ENCODE measurements around the gene CA14. TPM values are rescaled to one million over a fixed set of nuclear protein-coding genes. Genes with fewer than 3 reads are reported as not detected.

The CA14 gene
- total RNA-seq, 2 experiments from 2014 or later, result not detected

DNA sequence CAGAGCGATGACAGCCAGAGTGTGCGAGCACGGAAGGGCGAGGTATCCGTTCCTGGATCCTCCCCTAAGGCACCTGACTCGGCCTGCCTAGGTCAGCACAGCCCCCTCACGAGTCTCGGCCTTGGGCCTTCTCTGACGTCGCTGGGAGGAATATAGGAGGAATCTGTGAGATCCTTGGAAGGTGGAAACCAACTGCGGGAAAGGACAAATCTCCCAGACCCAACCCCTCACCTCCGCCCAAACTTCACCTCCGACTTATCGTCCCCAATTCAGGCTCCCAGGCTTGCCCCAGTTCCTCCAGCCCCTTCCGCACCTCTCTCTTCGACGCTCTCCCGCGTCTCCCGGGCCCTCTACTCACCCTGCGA is 10.7 kb downstream of the CA14 start:
- ChIA-PET CTCF (interaction anchor here (1.5 kb wide), 1 partner anchor 13 kb away, joined by 8 read pairs; no protein-coding TSS in a partner anchor), POLR2A (interaction anchor here (0.6 to 1.3 kb wide), 2 partner anchors 154 to 381 kb away, joined by 3 to 4 read pairs; a partner anchor contains a TSS)

DNA sequence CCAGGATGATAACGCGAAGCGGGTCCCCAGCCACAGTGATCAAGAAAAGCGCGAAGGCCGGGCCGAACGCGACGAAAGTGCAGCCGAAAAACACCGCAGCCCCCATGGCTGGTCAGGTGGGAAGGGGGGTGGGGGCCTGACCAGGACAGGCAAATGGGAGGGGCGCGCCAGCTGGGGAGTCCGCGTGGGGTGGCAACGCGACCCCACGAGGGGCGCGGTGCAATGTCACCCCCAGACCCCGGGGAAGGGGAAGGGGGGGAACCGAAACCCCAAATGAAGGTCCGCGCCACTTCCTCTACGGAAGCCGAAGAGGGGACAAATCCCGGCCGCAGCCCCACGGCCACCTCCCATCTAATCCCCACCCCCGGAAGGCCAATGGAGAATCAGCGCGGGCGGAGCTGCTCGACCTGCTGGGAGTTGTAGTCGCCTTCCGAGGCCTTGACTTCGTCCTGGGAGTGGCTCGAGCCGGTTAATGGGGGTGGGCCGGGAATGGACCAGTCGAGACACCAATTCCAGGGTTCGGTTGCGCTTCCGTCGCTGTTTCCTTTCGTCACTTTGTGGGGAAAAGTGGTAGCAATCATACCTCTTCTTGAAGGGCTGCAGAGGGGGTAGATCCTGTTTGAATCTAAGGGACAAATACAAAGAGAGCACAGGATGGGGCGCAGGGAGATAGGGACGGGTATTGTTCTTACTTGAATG is 11.3 kb downstream of the CA14 start, which contains the start of gene APH1A:
TSS of gene APH1A (minus strand) at position 312 of the 699 bp plus-strand sequence. CDS start at position 106, 206 bp downstream.
- POLR2A ChIA-PET, result interaction anchor here (0.5 to 1.3 kb wide), 6 partner anchors 33 to 381 kb away, joined by 3 to 5 read pairs (median 4); partner anchors contain the start of genes ANP32E and RPRD2
- CTCF ChIA-PET, result interaction anchor here (1.5 kb wide), 1 partner anchor 13 kb away, joined by 8 read pairs; no protein-coding TSS in a partner anchor

DNA sequence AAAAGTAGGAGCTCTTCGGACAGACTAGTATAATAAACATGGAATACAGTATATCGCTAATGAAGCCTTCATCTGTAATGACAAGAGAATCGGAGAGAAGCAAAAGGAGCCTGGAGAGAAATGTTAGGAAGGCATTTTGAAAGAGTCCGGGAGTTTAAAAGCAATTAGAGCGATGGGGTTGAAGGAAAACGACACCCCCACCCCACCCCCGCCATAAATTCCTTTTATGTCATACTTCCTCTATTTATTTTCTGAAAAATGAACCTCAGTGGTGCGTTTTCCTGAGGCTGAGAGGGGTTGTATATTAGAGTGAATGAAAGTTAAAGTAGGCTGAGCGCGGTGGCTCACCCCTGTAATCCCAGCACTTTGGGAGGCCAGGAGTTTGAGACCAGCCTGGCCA is 11.9 kb downstream of the CA14 start:
- CTCF ChIA-PET, result interaction anchor here (1.5 kb wide), 1 partner anchor 14 kb away, joined by 8 read pairs; no protein-coding TSS in a partner anchor
- POLR2A ChIA-PET, result interaction anchor here (0.5 to 1.3 kb wide), 5 partner anchors 34 to 382 kb away, joined by 3 to 5 read pairs (median 3); partner anchors contain the start of genes ANP32E and RPRD2

DNA sequence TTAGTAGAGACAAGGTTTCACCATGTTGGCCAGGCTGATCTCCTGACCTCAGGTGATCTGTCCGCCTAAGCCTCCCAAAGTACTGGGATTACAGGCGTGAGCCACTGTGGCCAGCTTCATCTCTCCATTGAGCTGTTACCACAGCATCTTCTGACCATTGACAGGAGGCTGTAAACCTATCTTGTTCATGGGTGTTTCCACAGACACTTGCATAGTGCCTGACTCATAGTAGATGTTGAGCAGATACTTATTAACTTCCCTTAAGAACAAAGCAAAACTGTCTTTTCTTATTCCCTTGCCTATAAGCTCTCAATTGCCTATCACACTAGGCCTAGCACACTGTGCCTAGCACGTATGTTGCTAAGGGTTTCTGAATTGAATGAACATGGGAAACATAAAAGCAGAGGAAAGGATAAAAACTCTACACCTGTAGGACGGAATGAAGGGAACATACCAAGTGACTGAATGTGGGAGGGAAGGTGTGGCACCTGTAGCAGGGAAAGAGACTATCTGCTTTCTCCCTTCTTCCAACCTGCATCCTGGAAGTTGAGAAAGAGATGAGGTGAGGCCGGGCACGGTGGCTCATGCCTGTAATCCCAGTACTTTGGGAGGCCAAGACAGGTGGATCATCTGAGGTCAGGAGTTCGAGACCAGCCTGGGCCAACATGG is 13.9 kb downstream of the CA14 start:
- POLR2A ChIA-PET, result no interaction called here
- CTCF ChIA-PET, result interaction anchor here (0.6 kb wide), 1 partner anchor 57 kb away, joined by 3 read pairs; no protein-coding TSS in a partner anchor

DNA sequence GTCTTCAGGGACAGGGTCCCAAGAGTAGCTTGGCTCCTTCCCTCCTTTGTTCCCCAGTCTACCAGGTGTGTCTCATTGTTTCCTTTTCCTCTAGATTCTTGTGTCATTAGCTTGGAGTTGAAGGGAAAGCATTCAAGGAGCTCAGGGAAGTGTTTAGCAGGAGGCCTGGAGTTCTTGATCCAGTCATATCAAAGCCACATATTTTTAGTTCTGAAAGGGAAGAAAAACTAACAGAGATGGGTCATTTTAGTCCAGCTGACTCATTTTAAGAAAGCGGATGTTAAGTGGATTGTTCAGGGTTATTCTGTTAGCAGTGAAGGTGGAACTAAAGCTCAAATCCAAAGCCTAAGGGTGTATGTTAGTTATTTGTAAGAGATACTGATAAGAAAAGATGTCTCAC is 15.7 kb downstream of the CA14 start:
- ChIA-PET CTCF (interaction anchor here (1.7 kb wide), 1 partner anchor 18 kb away, joined by 5 read pairs; no protein-coding TSS in a partner anchor), POLR2A (interaction anchor here (0.6 kb wide), 1 partner anchor 32 kb away, joined by 3 read pairs; no protein-coding TSS in a partner anchor)

DNA sequence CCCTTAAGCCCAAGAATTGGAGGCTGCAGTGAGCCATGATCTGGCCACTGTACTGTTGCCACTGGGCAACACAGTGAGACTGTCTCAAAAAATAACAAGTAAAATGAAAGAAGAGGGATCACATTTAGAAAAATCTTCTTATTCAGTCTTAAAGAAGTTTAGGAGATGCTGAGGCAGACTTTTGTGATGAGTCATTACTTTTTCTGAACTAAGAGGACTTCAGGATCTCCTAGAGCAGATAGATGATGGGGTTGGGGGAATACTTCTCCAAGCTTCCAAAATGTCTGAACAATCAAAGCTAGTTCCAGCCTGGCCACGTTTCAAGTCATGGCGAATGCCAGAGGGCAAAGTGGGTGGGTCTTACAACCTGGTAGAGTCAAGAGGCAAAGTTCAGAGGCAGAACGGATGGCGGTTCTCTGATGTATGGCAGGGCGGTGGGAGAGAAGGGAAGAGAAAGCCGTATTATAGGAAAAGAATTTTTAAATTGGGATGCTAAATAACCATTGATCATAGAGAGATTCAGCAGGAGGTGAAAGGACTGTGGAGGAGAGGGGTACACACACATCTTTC is 22.6 kb downstream of the CA14 start:
- CTCF ChIA-PET, result interaction anchor here (1.0 to 2.5 kb wide), 2 partner anchors 11 to 25 kb away, joined by 3 to 17 read pairs; no protein-coding TSS in a partner anchor
- POLR2A ChIA-PET, result interaction anchor here (1.1 kb wide), 1 partner anchor 42 kb away, joined by 3 read pairs; no protein-coding TSS in a partner anchor

DNA sequence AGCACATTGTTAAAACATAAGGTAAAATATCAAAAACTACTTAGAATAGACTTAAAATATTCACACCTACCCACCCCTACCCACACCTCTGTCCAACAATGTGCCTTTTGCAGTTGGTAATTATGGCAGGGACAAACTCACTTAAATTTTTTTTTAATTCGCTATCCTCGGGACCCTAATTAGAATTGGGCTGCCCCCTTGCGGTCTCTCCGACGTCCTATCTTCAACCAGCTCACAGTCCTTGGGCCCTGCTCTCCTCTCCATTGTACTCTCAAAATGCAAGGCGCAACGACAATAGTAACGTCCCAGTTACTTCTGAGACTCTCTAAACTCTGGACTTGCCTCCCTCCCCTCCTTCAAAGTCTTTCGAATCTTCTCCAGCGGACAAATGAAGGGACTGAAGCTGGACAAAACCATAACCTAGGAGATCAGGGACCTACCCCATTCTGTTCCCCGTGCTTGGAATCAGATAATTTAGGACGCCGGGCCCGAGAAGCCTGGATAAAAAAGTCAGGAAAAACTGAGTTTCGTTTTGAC is 23.7 kb downstream of the CA14 start:
- ChIA-PET CTCF (interaction anchor here (0.5 to 2.5 kb wide), 4 partner anchors 22 to 998 kb away, joined by 3 to 17 read pairs (median 3); no protein-coding TSS in a partner anchor), POLR2A (interaction anchor here (1.1 kb wide), 1 partner anchor 41 kb away, joined by 3 read pairs; no protein-coding TSS in a partner anchor)

DNA sequence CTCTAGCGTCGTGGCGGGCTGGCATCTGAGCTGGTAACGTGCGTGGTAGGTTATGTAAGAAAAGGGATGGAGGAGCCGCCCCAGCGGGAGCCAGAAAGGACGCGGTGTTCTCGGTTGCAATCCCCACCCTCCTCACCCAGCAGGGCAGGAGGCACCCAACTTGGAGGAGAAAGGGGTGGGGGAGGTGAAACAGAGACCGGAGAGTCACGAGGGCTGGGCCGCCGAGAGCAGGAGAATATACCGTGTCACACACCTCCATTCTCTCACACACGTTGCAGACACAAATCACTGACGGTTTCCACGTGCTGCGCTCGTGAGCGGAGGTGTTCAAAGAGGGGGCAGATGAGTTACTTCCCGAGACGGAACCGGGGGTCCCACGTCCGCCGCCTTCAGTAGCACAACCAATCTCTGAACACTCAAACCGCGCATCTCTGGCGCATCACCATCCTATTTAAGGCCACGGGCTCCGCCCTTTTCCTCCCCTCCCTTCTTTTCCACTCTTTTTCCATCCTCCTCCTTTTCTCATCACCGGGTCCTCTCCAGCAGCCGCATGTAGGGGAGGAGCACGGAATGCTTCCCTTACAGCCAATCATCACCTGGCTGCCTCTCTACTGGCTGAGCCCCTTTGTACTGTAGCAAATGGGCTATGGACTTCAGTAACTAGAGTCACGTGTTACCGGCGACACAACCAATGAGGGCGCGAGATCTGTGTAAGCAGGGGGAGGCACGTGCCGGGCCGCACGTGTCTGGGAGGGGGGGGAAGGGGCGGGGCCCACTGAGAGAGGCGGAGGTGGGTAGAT is 24.4 kb downstream of the CA14 start, which contains the start of gene CIART:
TSS of gene CIART (plus strand) at position 797 of the 800 bp plus-strand sequence. CDS start 714 bp downstream, outside the sequence.
- POLR2A ChIA-PET, result interaction anchor here (0.6 kb wide), 1 partner anchor 277 kb away, joined by 6 read pairs; no protein-coding TSS in a partner anchor
- CTCF ChIA-PET, result interaction anchor here (0.5 to 2.5 kb wide), 4 partner anchors 22 to 998 kb away, joined by 3 to 17 read pairs (median 3); no protein-coding TSS in a partner anchor

DNA sequence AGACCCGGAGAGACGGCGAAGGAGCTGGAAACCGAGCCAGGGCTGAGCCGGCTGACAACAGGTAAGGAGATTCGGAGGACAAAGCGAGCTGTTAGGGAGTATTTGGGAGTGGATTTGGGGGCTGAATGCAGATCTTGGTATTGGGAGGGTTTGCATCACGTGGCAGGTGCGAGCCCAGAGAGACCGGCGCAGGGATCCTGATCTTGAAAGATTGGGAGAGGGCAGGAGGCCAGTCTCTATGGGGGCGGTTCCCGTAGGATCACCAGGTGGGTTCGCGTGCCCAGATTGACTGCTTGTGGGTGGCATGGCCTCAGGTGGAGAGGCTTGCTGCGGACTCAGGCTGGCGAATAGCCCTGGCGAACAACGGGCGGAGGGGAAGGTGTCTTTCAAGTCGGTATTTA is 25.0 kb downstream of the CA14 start:
- ChIA-PET CTCF (interaction anchor here (2.5 kb wide), 1 partner anchor 27 kb away, joined by 17 read pairs; no protein-coding TSS in a partner anchor), POLR2A (interaction anchor here (0.6 kb wide), 1 partner anchor 278 kb away, joined by 6 read pairs; no protein-coding TSS in a partner anchor)

DNA sequence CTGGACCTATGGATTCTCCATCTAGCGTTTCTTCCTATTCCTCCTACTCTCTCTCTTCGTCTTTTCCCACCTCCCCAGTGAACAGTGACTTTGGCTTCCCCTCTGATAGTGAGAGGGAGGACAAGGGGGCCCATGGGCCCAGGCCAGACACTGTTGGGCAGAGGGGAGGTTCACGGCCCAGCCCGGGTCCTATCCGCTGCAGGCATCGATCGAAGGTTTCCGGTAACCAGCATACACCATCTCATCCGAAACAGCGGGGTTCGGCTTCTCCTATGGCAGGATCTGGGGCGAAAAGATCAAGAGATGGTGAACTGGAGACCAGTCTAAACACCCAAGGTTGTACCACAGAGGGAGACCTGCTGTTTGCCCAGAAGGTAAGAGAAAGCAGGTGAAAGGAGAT is 25.7 kb downstream of the CA14 start:
- CTCF ChIA-PET, result interaction anchor here (0.6 kb wide), 1 partner anchor 27 kb away, joined by 3 read pairs; no protein-coding TSS in a partner anchor
- POLR2A ChIA-PET, result no interaction called here

DNA sequence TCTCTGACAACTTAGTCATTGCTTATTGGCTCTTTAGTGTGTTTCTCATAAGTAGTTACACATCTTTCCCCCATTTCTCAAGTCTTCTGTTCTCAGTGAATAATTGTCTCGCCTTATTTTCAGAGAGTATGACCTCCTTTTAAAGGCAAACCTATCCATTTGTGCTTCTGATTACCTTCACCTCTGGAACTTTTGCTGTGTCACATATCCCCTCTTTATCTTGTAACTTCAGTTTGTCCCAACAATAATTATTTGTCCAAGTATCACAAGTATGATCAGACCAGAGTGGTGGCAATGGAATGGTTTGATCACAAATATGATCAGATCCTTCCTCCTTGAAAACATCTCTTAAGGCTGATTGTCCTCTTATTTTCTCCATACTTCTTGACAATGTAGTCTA is 30.8 kb downstream of the CA14 start:
- POLR2A ChIA-PET, result no interaction called here
- CTCF ChIA-PET, result interaction anchor here (1.1 kb wide), 1 partner anchor 32 kb away, joined by 3 read pairs; no protein-coding TSS in a partner anchor

DNA sequence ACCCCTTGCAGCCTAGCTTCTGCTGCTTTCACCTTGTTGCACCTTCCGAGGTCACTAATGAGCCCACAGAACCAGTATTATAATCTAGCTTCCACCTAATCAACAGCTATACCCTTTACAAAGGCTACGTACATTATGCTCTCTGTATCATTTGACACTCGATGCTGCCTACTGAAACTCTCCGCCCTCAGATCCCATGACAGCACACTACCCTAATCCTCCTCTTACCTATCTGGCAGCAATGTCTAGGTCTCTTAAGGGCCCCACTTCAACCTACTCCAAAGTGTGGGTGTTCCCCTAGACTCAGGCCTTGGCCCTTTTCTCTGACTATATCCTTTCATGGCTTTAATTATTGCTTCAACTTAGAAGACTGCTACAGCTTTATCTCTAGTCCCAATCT is 31.2 kb downstream of the CA14 start:
- ChIA-PET POLR2A (no interaction called here), CTCF (interaction anchor here (0.6 to 0.7 kb wide), 2 partner anchors 12 to 396 kb away, joined by 4 to 5 read pairs; no protein-coding TSS in a partner anchor)

DNA sequence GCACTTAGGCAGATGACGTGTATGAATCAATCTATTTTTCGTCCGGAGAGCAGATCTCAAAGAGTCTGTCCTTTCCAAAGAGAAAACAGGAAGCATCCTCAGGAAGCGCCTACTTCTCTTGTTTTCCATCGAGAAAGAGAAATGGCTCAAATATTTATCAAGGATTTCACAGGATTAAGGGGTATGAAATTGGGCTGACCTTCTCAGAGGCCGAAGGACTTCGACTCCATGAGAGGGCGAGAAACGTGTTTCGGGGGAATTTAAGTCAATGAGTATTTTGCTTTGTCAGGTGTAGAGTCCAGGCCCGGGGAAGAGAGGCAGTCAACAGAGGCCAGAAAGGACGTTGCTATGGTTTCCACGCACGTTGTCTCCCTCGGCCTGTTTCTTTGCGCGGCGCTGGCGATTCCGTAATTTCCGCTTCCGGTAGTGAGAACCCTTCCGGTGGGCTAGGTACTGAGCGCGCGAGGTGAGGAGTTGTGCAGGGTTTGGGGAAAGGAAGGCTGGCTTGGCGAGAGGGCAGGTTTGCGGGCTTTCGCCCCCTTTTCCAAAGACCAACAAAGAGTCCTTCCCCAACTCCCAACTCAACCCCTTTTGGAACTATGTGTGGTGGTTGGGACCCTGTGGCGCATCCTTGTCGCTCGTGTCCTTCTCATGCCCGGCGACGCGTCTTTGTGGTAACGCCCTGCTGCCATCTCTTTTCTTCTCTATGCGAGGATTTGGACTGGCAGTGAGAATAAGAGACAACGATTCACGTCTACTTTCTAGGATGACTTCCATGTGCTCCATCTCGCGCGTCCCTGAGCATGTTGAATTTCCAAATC is 36.1 kb downstream of the CA14 start, which contains the start of gene MRPS21:
TSS of gene MRPS21 (plus strand) at position 429 of the 821 bp plus-strand sequence. CDS start 506 bp downstream, outside the sequence.
- ChIA-PET CTCF (no interaction called here), POLR2A (no interaction called here)

DNA sequence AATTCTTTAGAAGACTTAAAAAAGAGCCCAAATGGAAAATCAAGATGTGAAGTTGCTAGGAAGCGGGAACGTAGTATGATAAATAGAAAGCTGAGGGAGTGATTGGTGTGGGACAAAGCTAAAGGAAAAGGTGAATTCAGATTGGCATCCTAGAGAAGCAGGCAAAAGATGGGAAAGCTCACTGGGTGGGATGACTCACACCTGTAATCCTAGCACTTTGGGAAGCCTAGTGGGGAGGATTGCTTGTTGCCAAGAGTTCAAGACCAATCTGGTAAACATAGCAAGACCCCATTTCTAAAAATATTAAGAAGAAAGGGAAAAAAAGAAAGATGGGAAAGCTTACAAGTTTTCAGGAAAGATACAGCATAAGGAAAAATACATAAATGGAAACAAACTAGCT is 37.9 kb downstream of the CA14 start:
- ChIA-PET POLR2A (interaction anchor here (0.6 kb wide), 1 partner anchor 65 kb away, joined by 5 read pairs; no protein-coding TSS in a partner anchor), CTCF (no interaction called here)

DNA sequence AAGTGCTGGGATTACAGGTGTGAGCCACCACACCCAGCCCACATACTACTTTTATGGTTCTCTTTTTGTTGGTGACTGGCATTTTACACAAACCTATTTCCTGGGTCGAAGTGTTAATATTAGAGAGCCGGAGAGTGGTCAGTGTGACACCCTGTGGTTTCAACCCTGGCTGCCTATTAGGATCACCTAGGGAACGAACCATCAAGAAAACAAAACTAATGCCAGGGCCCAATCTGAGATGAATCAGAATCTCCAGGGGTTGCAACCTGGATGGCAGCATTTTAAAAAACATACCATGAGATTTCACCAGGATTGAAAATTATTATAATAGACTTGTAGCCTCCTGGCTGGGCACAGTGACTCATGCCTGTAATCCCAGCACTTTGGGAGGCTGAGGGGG is 42.1 kb downstream of the CA14 start:
- CTCF ChIA-PET, result no interaction called here
- POLR2A ChIA-PET, result no interaction called here

DNA sequence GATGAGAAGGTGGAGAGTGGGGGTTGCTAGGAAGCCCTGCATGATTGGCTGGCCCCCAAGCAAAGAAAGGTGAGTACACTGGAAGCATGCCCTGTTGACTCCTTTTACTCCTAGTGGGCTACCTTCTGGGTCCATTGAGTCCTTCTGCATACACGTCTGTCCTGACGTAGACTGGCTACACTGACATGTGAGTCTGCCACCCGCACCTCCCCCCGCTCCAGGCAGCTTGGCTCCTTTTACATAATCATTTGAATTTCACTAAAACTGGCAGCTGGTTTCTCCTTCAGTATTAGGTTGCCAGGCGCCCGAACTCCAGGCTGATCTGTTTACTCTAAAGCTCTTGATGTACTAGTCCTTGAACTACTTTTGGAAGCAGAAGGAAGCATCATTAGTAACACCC is 44.8 kb downstream of the CA14 start:
- POLR2A ChIA-PET, result no interaction called here

DNA sequence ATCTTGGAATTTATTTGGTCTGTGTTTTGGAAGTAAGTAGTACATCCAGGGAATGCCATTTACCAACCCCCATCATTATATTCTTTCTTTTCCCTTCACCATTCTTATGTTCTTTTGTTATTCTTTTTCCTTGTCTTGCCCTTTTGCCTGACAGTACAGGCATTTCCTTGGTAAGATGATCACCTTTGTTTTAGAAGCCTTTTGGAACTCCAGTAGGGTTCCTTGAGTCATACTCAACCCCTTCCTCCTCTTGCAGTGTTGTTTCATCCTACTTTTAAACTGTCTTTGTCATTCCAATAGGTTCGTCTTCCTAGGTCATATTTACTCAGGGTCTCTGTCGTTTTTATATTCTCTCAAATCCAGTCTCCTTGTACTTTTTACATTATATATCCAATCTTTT is 45.3 kb downstream of the CA14 start:
- CTCF ChIA-PET, result no interaction called here

More for the DNA sequence above, 44.8 kb downstream of the CA14 start:
- CTCF ChIA-PET, result no interaction called here

More for the DNA sequence above, 45.3 kb downstream of the CA14 start:
- POLR2A ChIA-PET, result interaction anchor here (0.5 kb wide), 1 partner anchor 67 kb away, joined by 3 read pairs; the partner anchor contains the start of gene ANP32E

Measured in activated CD8-positive, alpha-beta memory T cell treated with anti-CD3 and anti-CD28 coated beads for 36 hours (primary cell).